K562 (cell line): ENCODE results near the gene OOSP3. TPM values are rescaled to one million over a fixed set of nuclear protein-coding genes. Genes with fewer than 3 reads are reported as not detected.
A peak's percentile ranks its signal among the peaks of the same experiment; 100 is the strongest.
"Not testable (repeated sequence)": the region's sequence is repeated elsewhere in the genome, so short reads cannot be mapped to it uniquely, and the experiment has no call there.

Experiments used
- ATAC-seq: fragments of 200-7000 bp; cut with Tn5 transposase; 3 replicates; pipeline ENCODE4 v1.9.1; 2020; ENCODE audit warnings: moderate library complexity
- BruUV-seq: library from RNA; stranded (reverse); fragments of 400-500 nt; replicated peaks from 2 replicates; lab custom pipeline; 2021; lab: Mats Ljungman, UMichigan
- CTCF ChIA-PET: fragments of 300-600 bp; formaldehyde crosslinking; extraction: SDS; loops from one replicate; lab custom pipeline; 2021; ENCODE audit warnings: low intra/inter-chr PET ratio; lab: Yijun Ruan, JAX
- POLR2A ChIA-PET: fragments of 300-600, 350-650 bp; sonication (Branson Sonifier 250); formaldehyde crosslinking; extraction: SDS; loops from one replicate; lab custom pipeline; 2021; ENCODE audit warnings: antibody characterized with exemption, inconsistent platforms; lab: Yijun Ruan, JAX
- DNase-seq, 4 experiments: peaks; one replicate each; pipeline versions ENCODE4 v3.0.0 to v3.0.0-alpha.2; 2011 to 2018; ENCODE audit warnings: low spot score in 3 of 4, mixed read lengths in 3 of 4; ENCODE audit errors: extremely low read depth in 1 of 4
- FAIRE-seq: peaks from 2 replicates; lab custom pipeline; 2011; peaks lifted over from hg19 to GRCh38; lab: Jason Lieb, UNC
- H2AFZ ChIP-seq: 2 replicates; pipeline ENCODE4 v1.6.0; 2011; ENCODE audit warnings: low read depth, low read length, control low read depth, inconsistent platforms
- H3K27ac ChIP-seq: fragments of 200-600 bp; 3 replicates; pipeline ENCODE4 v1.8.0; 2011; ENCODE audit warnings: low read depth, mild to moderate bottlenecking, control low read depth, inconsistent platforms, low read length, moderate library complexity, mixed read lengths; ENCODE audit errors: extremely low read depth
- H3K27me3 ChIP-seq, 2 experiments: fragments of 300-600 bp in 1 of 2; 2 replicates in 1 of 2; 3 replicates in 1 of 2; pipeline versions ENCODE4 v1.6.0 to v1.8.0; 2011; ENCODE audit warnings: inconsistent platforms in 2 of 2, low read length in 2 of 2, mild to moderate bottlenecking in 1 of 2, mixed read lengths in 1 of 2, moderate library complexity in 1 of 2; ENCODE audit not compliant: control insufficient read depth in 2 of 2, insufficient read depth in 2 of 2
- H3K36me3 ChIP-seq: fragments of 300-600 bp; 3 replicates; pipeline ENCODE4 v1.8.0; 2011; ENCODE audit warnings: mild to moderate bottlenecking, low read length, inconsistent platforms; ENCODE audit not compliant: control insufficient read depth, insufficient read depth
- H3K4me1 ChIP-seq, 2 experiments: fragments of 200-600 bp in 1 of 2; replicated peaks in 1 of 2; 2 replicates in 1 of 2; 3 replicates in 1 of 2; pipeline versions ENCODE4 v1.5.1 to v1.8.0; 2011; ENCODE audit warnings: inconsistent platforms in 2 of 2, low read length in 2 of 2, mild to moderate bottlenecking in 1 of 2, mixed read lengths in 1 of 2, moderate library complexity in 1 of 2; ENCODE audit not compliant: control insufficient read depth in 2 of 2, insufficient read depth in 2 of 2
- H3K4me2 ChIP-seq: 2 replicates; pipeline ENCODE4 v1.6.1; 2011; ENCODE audit warnings: low read length, control low read depth, inconsistent platforms, mixed read lengths; ENCODE audit not compliant: insufficient read depth
- H3K4me3 ChIP-seq: fragments of 200-600 bp; sonication (generic), shearing (Covaris generic); 2 replicates; pipeline ENCODE4 v1.5.1; 2016; ENCODE audit warnings: control low read depth, inconsistent platforms
- H3K79me2 ChIP-seq: fragments of 200-600 bp; 3 replicates; pipeline ENCODE4 v1.8.0; 2011; ENCODE audit warnings: low read length, inconsistent platforms; ENCODE audit not compliant: control insufficient read depth, insufficient read depth
- H3K9ac ChIP-seq, 2 experiments: 2 replicates each; pipeline versions ENCODE4 v1.6.0 to v1.6.1; 2011; ENCODE audit warnings: low read depth in 2 of 2, low read length in 2 of 2, control low read depth in 1 of 2, inconsistent platforms in 1 of 2, mild to moderate bottlenecking in 1 of 2, mixed read lengths in 1 of 2; ENCODE audit not compliant: insufficient read depth in 1 of 2
- H3K9me1 ChIP-seq: one replicate; pipeline ENCODE4 v1.6.0; 2011; ENCODE audit warnings: inconsistent platforms, mild to moderate bottlenecking, low read length, moderate library complexity; ENCODE audit not compliant: control insufficient read depth, insufficient read depth
- H3K9me3 ChIP-seq: replicated peaks from 2 replicates; pipeline ENCODE4 v1.5.1; 2011; ENCODE audit warnings: low read depth, low read length, inconsistent platforms; ENCODE audit not compliant: control insufficient read depth, insufficient read depth
- H4K20me1 ChIP-seq: replicated peaks from 2 replicates; pipeline ENCODE4 v1.6.1; 2011; ENCODE audit warnings: low read length, inconsistent platforms, mixed read lengths; ENCODE audit not compliant: control insufficient read depth, insufficient read depth
- BCOR ChIP-seq: fragments of 450-650 bp; IDR thresholded peaks from 2 replicates; pipeline ENCODE4 v1.6.1; 2016
- C11orf30 ChIP-seq: fragments of 450-650 bp; IDR thresholded peaks from 2 replicates; pipeline ENCODE4 v1.6.1; 2016; ENCODE audit warnings: low read depth, mild to moderate bottlenecking
- CBFA2T3 ChIP-seq: fragments of 450-650 bp; IDR thresholded peaks from 2 replicates; pipeline ENCODE4 v1.6.1; 2017
- CEBPB ChIP-seq: fragments of 450-650 bp; IDR thresholded peaks from 2 replicates; pipeline ENCODE4 v1.6.1; 2016; ENCODE audit warnings: missing genetic modification characterization, missing compliant biosample characterization
- CEBPG ChIP-seq, 3 experiments: fragments of 200-800 bp in 1 of 3; sonication (Bioruptor generic) in 1 of 3; sonication (generic) in 1 of 3; formaldehyde crosslinking in 1 of 3; IDR thresholded peaks in 2 of 3; conservative IDR thresholded peaks in 1 of 3; 2 replicates each; pipeline versions ENCODE4 v1.6.1 to v1.8.0; 2016 to 2022; ENCODE audit warnings: missing compliant biosample characterization in 2 of 3, missing genetic modification characterization in 2 of 3, mild to moderate bottlenecking in 1 of 3, missing genetic modification reagents in 1 of 3
- ESRRA ChIP-seq: fragments of 450-650 bp; IDR thresholded peaks from 2 replicates; pipeline ENCODE4 v1.6.1; 2014; ENCODE audit warnings: low read depth, mild to moderate bottlenecking, moderate library complexity, borderline replicate concordance
- KDM1A ChIP-seq, 2 experiments: fragments of 450-650 bp; IDR thresholded peaks; 2 replicates each; pipeline ENCODE4 v1.6.1; 2016; ENCODE audit warnings: mild to moderate bottlenecking in 2 of 2
- MAFG ChIP-seq: fragments of 450-650 bp; conservative IDR thresholded peaks from 2 replicates; pipeline ENCODE4 v1.6.1; 2016; ENCODE audit warnings: missing genetic modification characterization, missing compliant biosample characterization
- MCM7 ChIP-seq, 2 experiments: fragments of 450-650 bp; IDR thresholded peaks; 2 replicates each; pipeline ENCODE4 v1.6.1; 2016 to 2018
- NFE2L1 ChIP-seq: fragments of 450-650 bp; IDR thresholded peaks from 2 replicates; pipeline ENCODE4 v1.6.1; 2016; ENCODE audit warnings: missing genetic modification characterization, low read depth, mild to moderate bottlenecking, missing compliant biosample characterization, moderate library complexity, borderline replicate concordance
- POLR2A ChIP-seq: fragments of 450-650 bp; conservative IDR thresholded peaks from 2 replicates; pipeline ENCODE4 v1.6.1; 2016
- RBM25 ChIP-seq: fragments of 200-400 bp; formaldehyde crosslinking; IDR thresholded peaks from 2 replicates; pipeline ENCODE4 v1.6.1; 2018; ENCODE audit warnings: low read length, low read depth, moderate library complexity; ENCODE audit not compliant: severe bottlenecking
- TRIM24 ChIP-seq, 2 experiments: fragments of 450-650 bp; IDR thresholded peaks; 2 replicates each; pipeline ENCODE4 v1.6.1; 2016
- ZNF316 ChIP-seq: fragments of 450-650 bp; IDR thresholded peaks from 2 replicates; pipeline ENCODE4 v1.6.1; 2016
- ZNF583 ChIP-seq: fragments of 250-450 bp; sonication (Bioruptor Pico); IDR thresholded peaks from 2 replicates; pipeline ENCODE4 v1.4.0; 2020
- ZNF77 ChIP-seq: fragments of 250-450 bp; sonication (Bioruptor Pico); IDR thresholded peaks from 2 replicates; pipeline ENCODE4 v1.5.0; 2020
- WGBS: fragments of 100-300 bp; shearing (Covaris generic); methylation state at CpG from one replicate; pipeline ENCODE4 v1.1.6; 2016; ENCODE audit warnings: low coverage, mixed read lengths; ENCODE audit not compliant: insufficient coverage; ENCODE audit errors: missing lambda C conversion rate; 5-methylcytosine and 5-hydroxymethylcytosine counted together
- in situ Hi-C: fragments of 300-500 bp; cut with MboI; formaldehyde crosslinking; loops from 4 replicates; pipeline ENCODE4 v1.15.0; 2018; ENCODE audit warnings: inconsistent platforms, mixed read lengths
- intact Hi-C: fragments of 100-400 bp; cut with micrococcal nuclease; formaldehyde crosslinking; loops from 2 replicates; pipeline ENCODE4 v1.14.2; 2022
- polyA plus RNA-seq, 8 experiments: library from polyadenylated mRNA; depleted of rRNA in 4 of 8; stranded (reverse) in 5 of 8; unstranded in 3 of 8; fragments of >200 nt; fragmentation: Nextera tagmentation in 2 of 8; fragmentation: Illumina TruSeq in 1 of 8; extraction: Ambion mirVana in 2 of 8; extraction: Trizol in 1 of 8; gene quantifications; 2 replicates each; pipeline versions ENCODE4 v1.2.1 to v1.2.3, GENCODE V29; 2011 to 2014; ENCODE audit warnings: inconsistent platforms in 1 of 8, missing spikeins in 1 of 8
- total RNA-seq, 7 experiments: library from RNA; depleted of rRNA in 6 of 7; stranded (reverse); fragments of >200 nt in 6 of 7; fragmentation: Illumina TruSeq in 2 of 7; extraction: Trizol in 2 of 7; gene quantifications; 2 replicates each; pipeline versions ENCODE4 v1.2.1 to v1.2.3, GENCODE V29; 2011 to 2021; ENCODE audit warnings: low replicate concordance in 1 of 7

The OOSP3 gene
- total and polyA plus RNA-seq, 9 of the 15 experiments (the other 6 are each of a cell fraction or from before 2014, with no cell fraction given), result 0.09 to 0.32 (median 0.15) TPM; not detected in 6

- WGBS, result 76% methylated on average over 1 of the region's 1 CpG
- BruUV-seq, result no TSS peak
- ATAC-seq, result no peak
- no peak overlapping the region for H3K27ac ChIP-seq
- DNase-seq, result no peak
- no peak overlapping the region for H3K4me2 ChIP-seq
- intact Hi-C loops, result no loop called here
- H3K79me2 ChIP-seq, result no peaks in the 10 kb centered on the region
- ChIA-PET POLR2A (interaction anchor here (1.0 kb wide), 1 partner anchor 11 kb away, joined by 3 read pairs; no protein-coding TSS in a partner anchor), CTCF (no interaction called here)
- 0 out of 2 replicates have a peak overlapping the region, but pooled peaks have one; percentile 1 for H2AFZ ChIP-seq
- H3K4me1 ChIP-seq, result no peaks in the 10 kb centered on the region
- H3K9ac ChIP-seq, result no peak overlapping the region
- H3K27me3 ChIP-seq, result no peaks in the 10 kb centered on the region
- FAIRE-seq, result no peak
- TF ChIP-seq ZNF77 (CRISPR knock-in tag), result no peak
- no peak for TF ChIP-seq POLR2A
- no peak for TF ChIP-seq NFE2L1
- peak; percentile 58; the same call in 1 of the 2 replicates for TF ChIP-seq ESRRA
- TF ChIP-seq KDM1A (IDR thresholded peaks at IDR 0.05), result 0 out of 4 replicates have a peak, but pooled peaks of 1 of the 2 experiments have one; percentile 26
- no peak for TF ChIP-seq CBFA2T3
- peak; percentile 81 for TF ChIP-seq RBM25
- TF ChIP-seq BCOR, result peak; percentile 45; the same call in 1 of the 2 replicates
- no peak for TF ChIP-seq MCM7 (IDR thresholded peaks at IDR 0.05)
- H4K20me1 ChIP-seq, result no peaks in the 10 kb centered on the region
- H3K9me3 ChIP-seq, result no peaks in the 10 kb centered on the region; the same call in 1 of the 2 replicates
- in situ Hi-C loops, result no loop called here
- no peak overlapping the region for H3K4me3 ChIP-seq
- H3K36me3 ChIP-seq, result no peaks in the 10 kb centered on the region
- H3K9me1 ChIP-seq, result no peaks in the 10 kb centered on the region
Measured at GRCh38 chr11:59883597-59883996, 5.0 kb downstream of the OOSP3 start.

GRCh38 chr11:59887156-59887555, 8.6 kb downstream of the OOSP3 start:
- intact Hi-C loops; H3K4me2 ChIP-seq; H3K9me3 ChIP-seq; in situ Hi-C loops; DNase-seq; ATAC-seq; BruUV-seq; H4K20me1 ChIP-seq; POLR2A ChIA-PET; H3K27ac ChIP-seq; H3K27me3 ChIP-seq; CTCF ChIA-PET; H3K9me1 ChIP-seq; H3K9ac ChIP-seq; H2AFZ ChIP-seq; H3K36me3 ChIP-seq; H3K79me2 ChIP-seq; FAIRE-seq; H3K4me3 ChIP-seq; H3K4me1 ChIP-seq; TF ChIP-seq CEBPG (tag; conservative IDR thresholded peaks at IDR 0.05 in 1 of 2, IDR thresholded peaks at IDR 0.05 in 1 of 2): not testable (repeated sequence)
- TF ChIP-seq MAFG (peak; percentile 57), ZNF583 (CRISPR knock-in tag) (peak; percentile 94; the same call in 1 of the 2 replicates), CEBPG (CRISPR knock-in tag; IDR thresholded peaks at IDR 0.05) (peak; percentile 47; the same call in 1 of the 2 replicates), TRIM24 (IDR thresholded peaks at IDR 0.05) (peak; percentile 82 to 89; a peak in 3 of 4 replicates), ZNF316 (peak; percentile 90), C11orf30 (peak; percentile 73), CEBPB (peak; percentile 41)
